Measurements from ENCODE around the gene YIF1B. TPM values are rescaled to one million over a fixed set of nuclear protein-coding genes. Genes with fewer than 3 reads are reported as not detected.
A peak's percentile ranks its signal among the peaks of the same experiment; 100 is the strongest.

YIF1B gene
- total and polyA plus RNA-seq, 9 of the 15 experiments (the other 6 are each of a cell fraction or from before 2014, with no cell fraction given): 8.5 to 586 (median 323) TPM

DNA sequence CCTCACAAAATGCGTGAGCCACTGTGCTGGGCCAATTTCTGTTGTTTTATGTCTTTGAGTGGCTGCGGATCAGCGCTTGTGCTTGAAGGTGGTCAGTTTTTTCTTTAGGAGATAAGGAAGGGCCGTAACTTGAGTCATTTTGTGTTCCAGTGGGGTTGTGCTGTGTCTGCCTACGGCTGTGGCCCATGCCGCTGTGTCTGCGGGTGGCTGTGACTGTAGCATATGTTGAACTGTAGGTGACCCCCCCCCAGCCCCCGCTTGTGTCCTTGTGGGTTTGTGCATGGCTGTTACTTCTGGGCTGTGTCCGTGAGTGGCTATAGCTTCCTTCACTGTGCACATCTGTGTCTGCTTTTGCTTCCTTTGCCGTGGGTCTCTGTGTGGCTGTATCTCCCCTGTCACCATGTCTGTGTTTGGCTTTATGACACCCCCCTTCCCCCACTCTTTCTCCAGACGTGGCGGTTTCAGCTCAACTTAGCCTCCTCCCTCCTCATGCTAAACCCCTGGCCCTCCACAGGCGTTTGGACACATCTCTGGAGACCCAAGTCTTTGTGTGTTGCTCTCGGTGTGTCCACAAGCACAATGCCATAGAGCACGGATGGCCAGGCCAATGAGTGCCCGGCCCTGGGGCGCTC is 60.2 kb downstream of the YIF1B start (continued):
- TF ChIP-seq, protein P1, sequence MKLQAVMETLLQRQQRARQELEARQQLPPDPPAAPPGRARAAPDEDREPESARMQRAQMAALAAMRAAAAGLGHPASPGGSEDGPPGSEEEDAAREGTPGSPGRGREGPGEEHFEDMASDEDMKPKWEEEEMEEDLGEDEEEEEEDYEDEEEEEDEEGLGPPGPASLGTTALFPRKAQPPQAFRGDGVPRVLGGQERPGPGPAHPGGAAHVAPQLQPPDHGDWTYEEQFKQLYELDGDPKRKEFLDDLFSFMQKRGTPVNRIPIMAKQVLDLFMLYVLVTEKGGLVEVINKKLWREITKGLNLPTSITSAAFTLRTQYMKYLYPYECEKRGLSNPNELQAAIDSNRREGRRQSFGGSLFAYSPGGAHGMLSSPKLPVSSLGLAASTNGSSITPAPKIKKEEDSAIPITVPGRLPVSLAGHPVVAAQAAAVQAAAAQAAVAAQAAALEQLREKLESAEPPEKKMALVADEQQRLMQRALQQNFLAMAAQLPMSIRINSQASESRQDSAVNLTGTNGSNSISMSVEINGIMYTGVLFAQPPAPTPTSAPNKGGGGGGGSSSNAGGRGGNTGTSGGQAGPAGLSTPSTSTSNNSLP (IDR thresholded peaks at IDR 0.05; ENCODE audit: borderline replicate concordance, low read depth, low read length): no peak
- TF ChIP-seq SP1 (CRISPR knock-in tag; IDR thresholded peaks at IDR 0.05) (peak; percentile 36; the same call in 1 of the 2 replicates), NFRKB (IDR thresholded peaks at IDR 0.05; ENCODE audit: low read depth) (no peak), SP2 (IDR thresholded peaks at IDR 0.05; ENCODE audit: extremely low read depth, low read depth, low read length, poor library complexity, severe bottlenecking) (no peak), BCOR (IDR thresholded peaks at IDR 0.05) (peak; percentile 41; the same call in 1 of the 2 replicates), TGIF2 (CRISPR knock-in tag; IDR thresholded peaks at IDR 0.05) (no peak), NR4A1 (CRISPR knock-in tag; IDR thresholded peaks at IDR 0.05) (no peak), NR4A1 (tag; IDR thresholded peaks at IDR 0.05) (0 out of 2 replicates have a peak, but pooled peaks have one; percentile 46), SRSF3 (IDR thresholded peaks at IDR 0.05; ENCODE audit: insufficient read depth, low read length) (no peak), ZFPM2 (CRISPR knock-in tag; IDR thresholded peaks at IDR 0.05) (no peak), SMARCA4 (IDR thresholded peaks at IDR 0.05) (peak; percentile 47; the same call in 1 of the 2 replicates)
- TF ChIP-seq, protein P2, sequence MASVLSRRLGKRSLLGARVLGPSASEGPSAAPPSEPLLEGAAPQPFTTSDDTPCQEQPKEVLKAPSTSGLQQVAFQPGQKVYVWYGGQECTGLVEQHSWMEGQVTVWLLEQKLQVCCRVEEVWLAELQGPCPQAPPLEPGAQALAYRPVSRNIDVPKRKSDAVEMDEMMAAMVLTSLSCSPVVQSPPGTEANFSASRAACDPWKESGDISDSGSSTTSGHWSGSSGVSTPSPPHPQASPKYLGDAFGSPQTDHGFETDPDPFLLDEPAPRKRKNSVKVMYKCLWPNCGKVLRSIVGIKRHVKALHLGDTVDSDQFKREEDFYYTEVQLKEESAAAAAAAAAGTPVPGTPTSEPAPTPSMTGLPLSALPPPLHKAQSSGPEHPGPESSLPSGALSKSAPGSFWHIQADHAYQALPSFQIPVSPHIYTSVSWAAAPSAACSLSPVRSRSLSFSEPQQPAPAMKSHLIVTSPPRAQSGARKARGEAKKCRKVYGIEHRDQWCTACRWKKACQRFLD (CRISPR knock-in tag; IDR thresholded peaks at IDR 0.05): no peak; the same call in 1 of the 2 replicates
- TF ChIP-seq, protein P3, sequence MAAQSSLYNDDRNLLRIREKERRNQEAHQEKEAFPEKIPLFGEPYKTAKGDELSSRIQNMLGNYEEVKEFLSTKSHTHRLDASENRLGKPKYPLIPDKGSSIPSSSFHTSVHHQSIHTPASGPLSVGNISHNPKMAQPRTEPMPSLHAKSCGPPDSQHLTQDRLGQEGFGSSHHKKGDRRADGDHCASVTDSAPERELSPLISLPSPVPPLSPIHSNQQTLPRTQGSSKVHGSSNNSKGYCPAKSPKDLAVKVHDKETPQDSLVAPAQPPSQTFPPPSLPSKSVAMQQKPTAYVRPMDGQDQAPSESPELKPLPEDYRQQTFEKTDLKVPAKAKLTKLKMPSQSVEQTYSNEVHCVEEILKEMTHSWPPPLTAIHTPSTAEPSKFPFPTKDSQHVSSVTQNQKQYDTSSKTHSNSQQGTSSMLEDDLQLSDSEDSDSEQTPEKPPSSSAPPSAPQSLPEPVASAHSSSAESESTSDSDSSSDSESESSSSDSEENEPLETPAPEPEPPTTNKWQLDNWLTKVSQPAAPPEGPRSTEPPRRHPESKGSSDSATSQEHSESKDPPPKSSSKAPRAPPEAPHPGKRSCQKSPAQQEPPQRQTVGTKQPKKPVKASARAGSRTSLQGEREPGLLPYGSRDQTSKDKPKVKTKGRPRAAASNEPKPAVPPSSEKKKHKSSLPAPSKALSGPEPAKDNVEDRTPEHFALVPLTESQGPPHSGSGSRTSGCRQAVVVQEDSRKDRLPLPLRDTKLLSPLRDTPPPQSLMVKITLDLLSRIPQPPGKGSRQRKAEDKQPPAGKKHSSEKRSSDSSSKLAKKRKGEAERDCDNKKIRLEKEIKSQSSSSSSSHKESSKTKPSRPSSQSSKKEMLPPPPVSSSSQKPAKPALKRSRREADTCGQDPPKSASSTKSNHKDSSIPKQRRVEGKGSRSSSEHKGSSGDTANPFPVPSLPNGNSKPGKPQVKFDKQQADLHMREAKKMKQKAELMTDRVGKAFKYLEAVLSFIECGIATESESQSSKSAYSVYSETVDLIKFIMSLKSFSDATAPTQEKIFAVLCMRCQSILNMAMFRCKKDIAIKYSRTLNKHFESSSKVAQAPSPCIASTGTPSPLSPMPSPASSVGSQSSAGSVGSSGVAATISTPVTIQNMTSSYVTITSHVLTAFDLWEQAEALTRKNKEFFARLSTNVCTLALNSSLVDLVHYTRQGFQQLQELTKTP (IDR thresholded peaks at IDR 0.05; ENCODE audit: low read depth in 1 of 2, partially characterized antibody in 2 of 2): no peak
- TF ChIP-seq, protein P4, sequence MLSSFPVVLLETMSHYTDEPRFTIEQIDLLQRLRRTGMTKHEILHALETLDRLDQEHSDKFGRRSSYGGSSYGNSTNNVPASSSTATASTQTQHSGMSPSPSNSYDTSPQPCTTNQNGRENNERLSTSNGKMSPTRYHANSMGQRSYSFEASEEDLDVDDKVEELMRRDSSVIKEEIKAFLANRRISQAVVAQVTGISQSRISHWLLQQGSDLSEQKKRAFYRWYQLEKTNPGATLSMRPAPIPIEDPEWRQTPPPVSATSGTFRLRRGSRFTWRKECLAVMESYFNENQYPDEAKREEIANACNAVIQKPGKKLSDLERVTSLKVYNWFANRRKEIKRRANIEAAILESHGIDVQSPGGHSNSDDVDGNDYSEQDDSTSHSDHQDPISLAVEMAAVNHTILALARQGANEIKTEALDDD (IDR thresholded peaks at IDR 0.05): no peak
- TF ChIP-seq, protein P5, sequence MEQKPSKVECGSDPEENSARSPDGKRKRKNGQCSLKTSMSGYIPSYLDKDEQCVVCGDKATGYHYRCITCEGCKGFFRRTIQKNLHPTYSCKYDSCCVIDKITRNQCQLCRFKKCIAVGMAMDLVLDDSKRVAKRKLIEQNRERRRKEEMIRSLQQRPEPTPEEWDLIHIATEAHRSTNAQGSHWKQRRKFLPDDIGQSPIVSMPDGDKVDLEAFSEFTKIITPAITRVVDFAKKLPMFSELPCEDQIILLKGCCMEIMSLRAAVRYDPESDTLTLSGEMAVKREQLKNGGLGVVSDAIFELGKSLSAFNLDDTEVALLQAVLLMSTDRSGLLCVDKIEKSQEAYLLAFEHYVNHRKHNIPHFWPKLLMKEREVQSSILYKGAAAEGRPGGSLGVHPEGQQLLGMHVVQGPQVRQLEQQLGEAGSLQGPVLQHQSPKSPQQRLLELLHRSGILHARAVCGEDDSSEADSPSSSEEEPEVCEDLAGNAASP (IDR thresholded peaks at IDR 0.05): no peak
- TF ChIP-seq, protein P6, sequence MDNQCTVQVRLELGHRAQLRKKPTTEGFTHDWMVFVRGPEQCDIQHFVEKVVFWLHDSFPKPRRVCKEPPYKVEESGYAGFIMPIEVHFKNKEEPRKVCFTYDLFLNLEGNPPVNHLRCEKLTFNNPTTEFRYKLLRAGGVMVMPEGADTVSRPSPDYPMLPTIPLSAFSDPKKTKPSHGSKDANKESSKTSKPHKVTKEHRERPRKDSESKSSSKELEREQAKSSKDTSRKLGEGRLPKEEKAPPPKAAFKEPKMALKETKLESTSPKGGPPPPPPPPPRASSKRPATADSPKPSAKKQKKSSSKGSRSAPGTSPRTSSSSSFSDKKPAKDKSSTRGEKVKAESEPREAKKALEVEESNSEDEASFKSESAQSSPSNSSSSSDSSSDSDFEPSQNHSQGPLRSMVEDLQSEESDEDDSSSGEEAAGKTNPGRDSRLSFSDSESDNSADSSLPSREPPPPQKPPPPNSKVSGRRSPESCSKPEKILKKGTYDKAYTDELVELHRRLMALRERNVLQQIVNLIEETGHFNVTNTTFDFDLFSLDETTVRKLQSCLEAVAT (IDR thresholded peaks at IDR 0.05): 0 out of 4 replicates have a peak, but pooled peaks of 1 of the 2 experiments have one; percentile 11

Data from K562 (cell line).